B cell (primary cell): Measurements from ENCODE around the gene TBXAS1. TPM values are rescaled to one million over a fixed set of nuclear protein-coding genes. Genes with fewer than 3 reads are reported as not detected.
"Not testable (repeated sequence)": the region's sequence is repeated elsewhere in the genome, so short reads cannot be mapped to it uniquely, and the experiment has no call there.

Experiments
- ATAC-seq: fragments of 200-7000 bp; cut with Tn5 transposase; one replicate; pipeline ENCODE4 v1.10.0; 2021; ENCODE audit warnings: low read depth, mild to moderate bottlenecking, moderate number of reproducible peaks, moderate library complexity
- CTCF ChIA-PET: fragments of 350-600 bp; sonication (Branson Sonifier 250); formaldehyde crosslinking; loops from one replicate; lab custom pipeline; 2021; ENCODE audit warnings: antibody characterized with exemption, inconsistent platforms; lab: Charles Lee
- POLR2A ChIA-PET: fragments of 350-600 bp; sonication (Branson Sonifier 250); formaldehyde crosslinking; loops from one replicate; lab custom pipeline; 2021; ENCODE audit warnings: antibody characterized with exemption; lab: Charles Lee
- DNase-seq: peaks from one replicate; pipeline ENCODE4 v3.0.0; 2013
- H2AFZ ChIP-seq: 2 replicates; pipeline ENCODE4 v1.6.1; 2012; ENCODE audit warnings: mild to moderate bottlenecking, low read depth, low read length; ENCODE audit not compliant: insufficient read depth, poor library complexity, severe bottlenecking
- H3K27ac ChIP-seq, 2 donors: 1 replicate in 1 of 2; 2 replicates in 1 of 2; pipeline ENCODE4 v1.5.1; 2012 to 2013; ENCODE audit warnings: low read length in 2 of 2, mild to moderate bottlenecking in 2 of 2, moderate library complexity in 1 of 2
- H3K27me3 ChIP-seq, 4 experiments: fragments of 200-600 bp in 1 of 4; sonication (generic) in 1 of 4; replicated peaks in 1 of 4; 1 replicate in 2 of 4; 2 replicates in 2 of 4; pipeline versions ENCODE4 v1.6.1 to v1.7.0; 2013 to 2016; ENCODE audit warnings: low read length in 3 of 4, mild to moderate bottlenecking in 2 of 4, mixed read lengths in 1 of 4, moderate library complexity in 1 of 4; ENCODE audit not compliant: insufficient read depth in 4 of 4, control insufficient read depth in 3 of 4; ENCODE audit errors: control extremely low read depth in 1 of 4
- H3K36me3 ChIP-seq, 2 experiments: replicated peaks in 1 of 2; 1 replicate in 1 of 2; 2 replicates in 1 of 2; pipeline versions ENCODE4 v1.6.1 to v1.7.1; 2013; ENCODE audit warnings: low read length in 1 of 2; ENCODE audit not compliant: insufficient read depth in 2 of 2, control insufficient read depth in 1 of 2; ENCODE audit errors: control extremely low read depth in 1 of 2, extremely low read depth in 1 of 2
- H3K4me1 ChIP-seq, 2 donors: fragments of 200-600 bp in 1 of 2; sonication (generic) in 1 of 2; 1 replicate in 1 of 2; 2 replicates in 1 of 2; pipeline versions ENCODE4 v1.5.1 to v1.6.1; 2013 to 2017; ENCODE audit warnings: low read length in 2 of 2; ENCODE audit not compliant: control insufficient read depth in 2 of 2, insufficient read depth in 2 of 2
- H3K4me2 ChIP-seq: replicated peaks from 2 replicates; pipeline ENCODE3; 2012; ENCODE audit warnings: mild to moderate bottlenecking, low read depth, low read length; ENCODE audit not compliant: poor library complexity, severe bottlenecking
- H3K4me3 ChIP-seq, 5 experiments: fragments of 200-600 bp in 1 of 5; sonication (generic) in 1 of 5; 1 replicate in 3 of 5; 2 replicates in 2 of 5; pipeline versions ENCODE4 v1.5.1 to v1.7.0; 2011 to 2016; ENCODE audit warnings: low read length in 4 of 5, mild to moderate bottlenecking in 4 of 5, low read depth in 2 of 5, control low read depth in 1 of 5, moderate library complexity in 1 of 5; ENCODE audit not compliant: insufficient read depth in 1 of 5; ENCODE audit errors: control extremely low read depth in 1 of 5, extremely low read depth in 1 of 5
- H3K79me2 ChIP-seq: fragments of 200-600 bp; sonication (generic); one replicate; pipeline ENCODE4 v1.6.0; 2016; ENCODE audit warnings: low read length; ENCODE audit not compliant: control insufficient read depth, insufficient read depth
- H3K9ac ChIP-seq: fragments of 200-600 bp; sonication (generic); 2 replicates; pipeline ENCODE4 v1.6.1; 2017; ENCODE audit warnings: mild to moderate bottlenecking, low read length, moderate library complexity
- H3K9me3 ChIP-seq, 3 donors: one replicate each; pipeline versions ENCODE4 v1.6.1 to v1.7.1; 2013; ENCODE audit warnings: low read length in 2 of 3; ENCODE audit not compliant: control insufficient read depth in 2 of 3, insufficient read depth in 1 of 3; ENCODE audit errors: control extremely low read depth in 1 of 3
- H4K20me1 ChIP-seq: 2 replicates; pipeline ENCODE4 v1.6.0; 2012; ENCODE audit warnings: mild to moderate bottlenecking, low read length; ENCODE audit not compliant: insufficient read depth, control insufficient read depth, poor library complexity, severe bottlenecking
- H3K27ac Mint-ChIP-seq: one replicate; pipeline ENCODE4 v1.8.0; 2021; ENCODE audit warnings: mixed read lengths
- H3K27me3 Mint-ChIP-seq: one replicate; pipeline ENCODE4 v1.8.0; 2021; ENCODE audit warnings: mixed read lengths
- H3K4me1 Mint-ChIP-seq: one replicate; pipeline ENCODE4 v1.8.0; 2021; ENCODE audit warnings: mixed read lengths
- H3K4me3 Mint-ChIP-seq: one replicate; pipeline ENCODE4 v1.8.0; 2021; ENCODE audit warnings: mixed read lengths
- H3K9me3 Mint-ChIP-seq: one replicate; pipeline ENCODE4 v1.8.0; 2022; ENCODE audit warnings: mixed read lengths; ENCODE audit not compliant: insufficient read depth
- CTCF ChIP-seq: fragments of 200-600 bp; IDR thresholded peaks from one replicate; pipeline ENCODE4 v1.8.0; 2022; ENCODE audit warnings: antibody characterized with exemption, mild to moderate bottlenecking
- EZH2 ChIP-seq: IDR thresholded peaks from 2 replicates; pipeline ENCODE4 v1.6.1; 2012; ENCODE audit warnings: borderline replicate concordance, low read depth, mild to moderate bottlenecking, moderate library complexity, low read length; ENCODE audit not compliant: insufficient read depth, poor library complexity, severe bottlenecking
- WGBS: methylation state at CpG from one replicate; pipeline ENCODE4 v1.1.5; 2013; ENCODE audit warnings: missing lambda C conversion rate; ENCODE audit not compliant: insufficient coverage; 5-methylcytosine and 5-hydroxymethylcytosine counted together
- intact Hi-C: fragments of 100-400 bp; cut with micrococcal nuclease; formaldehyde crosslinking; loops from one replicate; pipeline ENCODE4 v1.10.0; 2022
- polyA plus RNA-seq: library from polyadenylated mRNA; depleted of rRNA; stranded (reverse); fragments of >200 nt; gene quantifications from 2 replicates; pipeline ENCODE4 v1.2.3, GENCODE V29; 2012
- total RNA-seq, 2 donors: library from RNA; stranded (reverse); fragments of 120-200 nt in 1 of 2; gene quantifications; 1 replicate in 1 of 2; 2 replicates in 1 of 2; pipeline versions ENCODE4 v1.2.3 to v1.2.4, GENCODE V29; 2013 to 2022

Gene TBXAS1
- total and polyA plus RNA-seq, 2 donors (not counting 1 experiment from before 2014, with no cell fraction given), result 8.1 to 21.0 TPM

- no peak overlapping the region for H3K4me3 Mint-ChIP-seq
- WGBS, result 36% methylated on average over 2 of the region's 3 CpGs
- H3K9me3 ChIP-seq, result no peaks in the 10 kb centered on the region
- no peak overlapping the region for H3K4me2 ChIP-seq
- no peak overlapping the region for H3K27ac ChIP-seq
- no peaks in the 10 kb centered on the region for H3K9me3 Mint-ChIP-seq
- H3K79me2 ChIP-seq, result no peaks in the 10 kb centered on the region
- POLR2A ChIA-PET, result no interaction called here
- CTCF ChIA-PET, result no interaction called here
- intact Hi-C loops, result no loop called here
- ATAC-seq (no peak), DNase-seq (no peak)
- H3K36me3 ChIP-seq, result no peaks in the 10 kb centered on the region
- no peaks in the 10 kb centered on the region for H3K4me1 Mint-ChIP-seq
- H3K4me1 ChIP-seq, result no peaks in the 10 kb centered on the region
- H3K9ac ChIP-seq, result no peak overlapping the region
- TF ChIP-seq CTCF (no peak), EZH2 (no peak)
- peaks cover 11% of the 10 kb centered on the region for H3K27me3 Mint-ChIP-seq
- H2AFZ ChIP-seq, result no peak overlapping the region
- no peaks in the 10 kb centered on the region for H4K20me1 ChIP-seq
- no peak overlapping the region for H3K27ac Mint-ChIP-seq
- H3K27me3 ChIP-seq, result no peaks in the 10 kb centered on the region
- H3K4me3 ChIP-seq, result no peak overlapping the region
Observed at GRCh38 chr7:139924461-139924860, 95.4 kb downstream of the TBXAS1 start.

GRCh38 chr7:139929221-139929620 is 100.2 kb downstream of the TBXAS1 start:
- H3K27ac ChIP-seq, POLR2A ChIA-PET, H3K9ac ChIP-seq, CTCF ChIA-PET, H3K79me2 ChIP-seq, H3K4me2 ChIP-seq, H3K4me3 ChIP-seq, H3K27ac Mint-ChIP-seq, DNase-seq, H3K4me1 Mint-ChIP-seq, H4K20me1 ChIP-seq, ATAC-seq, H3K4me3 Mint-ChIP-seq, H3K36me3 ChIP-seq, H3K9me3 ChIP-seq, H2AFZ ChIP-seq, H3K9me3 Mint-ChIP-seq, H3K4me1 ChIP-seq, intact Hi-C loops, H3K27me3 ChIP-seq: not testable (repeated sequence)
- WGBS, result 95% methylated on average over 6 of the region's 8 CpGs
- peaks cover 11% of the 10 kb centered on the region for H3K27me3 Mint-ChIP-seq
